Measurements from ENCODE around the gene DEFB114.

Gene DEFB114

DNA sequence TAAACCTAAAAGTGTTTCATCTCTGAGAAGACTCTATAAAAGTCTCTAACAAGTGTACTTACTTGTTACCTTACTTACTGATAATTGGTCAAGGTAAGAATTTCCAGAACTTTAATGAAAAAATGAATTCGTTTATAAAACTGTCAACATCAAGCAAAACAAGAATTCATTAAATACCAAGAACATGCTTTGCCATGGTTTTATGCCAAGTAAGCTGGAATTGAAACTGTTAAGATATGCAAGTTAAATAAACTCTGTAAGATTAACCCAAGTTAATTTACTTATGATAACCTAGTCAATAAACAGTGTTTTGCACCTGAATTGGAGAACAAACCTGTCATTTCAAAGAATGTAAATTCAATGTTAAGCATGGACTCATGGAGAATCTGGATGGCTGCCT is 22.6 kb upstream of the DEFB114 start:
- in situ Hi-C loops (cut with HindIII; ENCODE audit: low sequenced_read_pairs): no loop called here
- TF ChIP-seq, protein P1, sequence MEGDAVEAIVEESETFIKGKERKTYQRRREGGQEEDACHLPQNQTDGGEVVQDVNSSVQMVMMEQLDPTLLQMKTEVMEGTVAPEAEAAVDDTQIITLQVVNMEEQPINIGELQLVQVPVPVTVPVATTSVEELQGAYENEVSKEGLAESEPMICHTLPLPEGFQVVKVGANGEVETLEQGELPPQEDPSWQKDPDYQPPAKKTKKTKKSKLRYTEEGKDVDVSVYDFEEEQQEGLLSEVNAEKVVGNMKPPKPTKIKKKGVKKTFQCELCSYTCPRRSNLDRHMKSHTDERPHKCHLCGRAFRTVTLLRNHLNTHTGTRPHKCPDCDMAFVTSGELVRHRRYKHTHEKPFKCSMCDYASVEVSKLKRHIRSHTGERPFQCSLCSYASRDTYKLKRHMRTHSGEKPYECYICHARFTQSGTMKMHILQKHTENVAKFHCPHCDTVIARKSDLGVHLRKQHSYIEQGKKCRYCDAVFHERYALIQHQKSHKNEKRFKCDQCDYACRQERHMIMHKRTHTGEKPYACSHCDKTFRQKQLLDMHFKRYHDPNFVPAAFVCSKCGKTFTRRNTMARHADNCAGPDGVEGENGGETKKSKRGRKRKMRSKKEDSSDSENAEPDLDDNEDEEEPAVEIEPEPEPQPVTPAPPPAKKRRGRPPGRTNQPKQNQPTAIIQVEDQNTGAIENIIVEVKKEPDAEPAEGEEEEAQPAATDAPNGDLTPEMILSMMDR (IDR thresholded peaks at IDR 0.05; ENCODE audit: low read depth, low read length, missing control alignments): no peak

DNA sequence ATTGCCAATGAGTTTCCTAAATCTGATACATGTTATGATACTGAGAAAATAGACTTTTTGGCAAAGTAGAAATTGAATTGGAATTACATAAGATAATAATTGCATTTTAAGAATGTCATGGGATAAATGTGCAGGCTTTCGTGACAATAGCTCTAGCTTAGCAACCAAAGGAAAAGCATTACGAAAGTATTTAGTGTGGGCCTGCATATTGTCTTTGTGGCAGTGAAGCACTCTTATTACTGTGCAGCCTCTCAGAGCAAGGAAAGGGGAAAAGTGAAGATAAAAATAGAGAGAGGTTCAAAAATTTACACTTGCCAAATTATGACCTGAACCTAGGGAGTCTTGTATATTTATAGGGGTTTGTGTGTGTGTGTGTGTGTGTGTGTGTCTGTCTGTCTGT is 18.1 kb upstream of the DEFB114 start:
- TF ChIP-seq, protein P1 (IDR thresholded peaks at IDR 0.05; ENCODE audit: low read depth, low read length, missing control alignments): no peak
- in situ Hi-C loops (cut with HindIII; ENCODE audit: low sequenced_read_pairs): no loop called here

More for the DNA sequence above, 22.6 kb upstream of the DEFB114 start:
- DNase-seq (ENCODE audit: low read depth): no peak
- no peak overlapping the region for H3K4me3 ChIP-seq (ENCODE audit: low read depth, low read length)

DNA sequence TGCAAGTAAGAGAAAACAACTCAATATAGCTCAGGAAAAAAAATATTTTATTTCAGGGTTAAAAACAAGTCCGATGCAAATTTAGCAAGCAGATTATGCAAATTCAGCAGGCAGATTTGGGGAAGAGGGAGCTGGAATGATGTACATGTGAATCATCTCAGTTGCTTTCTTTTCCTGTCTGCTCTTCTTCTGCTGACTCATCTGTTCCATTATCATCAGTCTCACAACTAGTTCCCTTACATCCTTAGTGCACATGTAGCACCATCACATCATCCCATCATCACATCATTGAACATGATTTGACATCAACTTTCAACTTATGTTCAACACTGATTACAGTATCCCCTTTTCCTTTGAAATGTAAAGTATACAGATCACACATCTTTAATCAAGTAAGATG is 16.9 kb upstream of the DEFB114 start:
- H3K4me3 ChIP-seq (ENCODE audit: low read depth, low read length): no peak overlapping the region
- TF ChIP-seq, protein P1 (IDR thresholded peaks at IDR 0.05; ENCODE audit: low read depth, low read length, missing control alignments): no peak
- DNase-seq (ENCODE audit: low read depth): no peak
- in situ Hi-C loops (cut with HindIII; ENCODE audit: low sequenced_read_pairs): no loop called here

More for the DNA sequence above, 18.1 kb upstream of the DEFB114 start:
- DNase-seq (ENCODE audit: low read depth): no peak
- H3K4me3 ChIP-seq (ENCODE audit: low read depth, low read length): no peak overlapping the region

DNA sequence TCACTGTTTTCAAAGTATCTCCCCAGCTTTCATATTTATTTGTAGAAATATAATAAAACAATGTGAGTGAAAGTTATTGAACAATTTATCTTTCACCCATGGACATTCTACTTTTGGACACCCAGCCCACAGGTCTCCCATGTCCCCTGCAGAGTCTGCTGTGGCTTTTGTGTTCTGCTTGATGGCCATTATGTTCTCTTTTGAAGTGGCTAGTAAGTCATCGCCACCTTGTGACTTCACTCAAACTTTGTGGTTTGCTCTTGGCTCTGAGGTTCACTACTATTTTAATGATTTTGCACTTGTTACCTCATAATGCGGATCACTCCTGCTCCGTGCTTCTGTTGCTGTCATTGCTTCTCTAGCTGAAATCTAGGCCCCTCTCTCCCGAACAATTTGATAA is 15.6 kb upstream of the DEFB114 start:
- H3K4me3 ChIP-seq (ENCODE audit: low read depth, low read length): no peak overlapping the region
- no peak for DNase-seq (ENCODE audit: low read depth)
- in situ Hi-C loops (cut with HindIII; ENCODE audit: low sequenced_read_pairs): no loop called here
- TF ChIP-seq, protein P1 (IDR thresholded peaks at IDR 0.05; ENCODE audit: low read depth, low read length, missing control alignments): no peak

DNA sequence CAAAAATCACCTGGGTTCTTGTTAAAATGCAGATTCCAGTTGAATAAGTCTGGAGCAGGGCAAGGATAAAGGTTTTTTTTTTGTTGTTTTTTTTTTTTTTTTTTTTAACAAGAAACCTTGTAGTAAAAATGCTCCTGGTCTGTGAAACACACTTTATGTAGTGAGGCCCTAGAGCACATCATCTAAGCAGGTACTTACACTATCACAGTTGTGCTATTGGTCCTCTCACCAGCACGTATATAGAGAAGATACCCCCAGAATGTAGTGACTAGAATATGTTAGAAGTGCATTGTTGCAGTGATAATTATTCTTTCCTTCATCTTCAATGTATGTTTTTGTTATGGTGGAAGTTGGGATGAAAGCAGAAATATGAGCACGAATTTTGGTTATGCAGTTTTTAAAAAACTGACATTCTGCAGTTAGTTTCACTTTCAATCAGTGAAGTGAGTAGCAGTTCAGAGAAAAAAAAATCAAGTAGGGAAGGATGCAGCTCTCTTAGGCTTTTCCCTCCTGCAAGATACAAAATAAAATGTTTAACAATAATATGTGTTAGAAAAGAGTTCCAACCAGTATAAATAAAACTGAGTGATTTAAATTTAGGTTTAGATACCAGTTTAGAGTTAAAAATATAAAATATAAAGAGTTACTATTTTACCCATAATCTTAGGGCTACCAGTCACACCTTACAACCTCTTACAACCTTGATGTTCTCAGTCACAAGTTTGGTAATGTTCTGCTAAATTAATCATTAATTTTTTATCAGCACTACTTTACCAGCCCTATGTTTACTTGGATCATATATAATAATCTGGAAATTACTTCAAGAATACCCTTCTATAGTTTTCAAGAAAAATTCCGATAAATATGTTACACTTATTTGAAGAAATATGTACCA is 14.6 kb upstream of the DEFB114 start:
- in situ Hi-C loops (cut with HindIII; ENCODE audit: low sequenced_read_pairs): no loop called here
- H3K4me3 ChIP-seq (ENCODE audit: low read depth, low read length): no peak overlapping the region
- TF ChIP-seq, protein P1 (IDR thresholded peaks at IDR 0.05; ENCODE audit: low read depth, low read length, missing control alignments): no peak
- no peak for DNase-seq (ENCODE audit: low read depth)

DNA sequence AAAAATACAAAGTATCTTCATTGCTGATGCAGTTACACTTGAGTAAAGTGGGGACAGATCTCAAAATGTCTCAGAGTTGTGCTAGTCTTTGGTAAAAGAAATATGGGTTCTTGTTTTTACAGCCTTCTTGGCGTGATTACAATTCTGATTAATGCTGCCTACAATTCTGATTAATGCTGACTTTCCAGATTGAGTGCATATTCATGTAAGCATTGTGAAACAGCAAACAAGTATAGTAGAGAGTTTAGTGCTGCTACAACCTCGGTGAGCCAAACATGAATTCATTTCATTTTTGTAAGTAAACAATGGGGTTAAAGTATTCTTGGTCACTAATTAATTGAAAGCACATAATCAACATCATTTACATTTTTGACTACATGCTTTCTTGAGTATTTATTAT is 5.6 kb upstream of the DEFB114 start, which contains the start of gene DEFB113:
Gene DEFB113 (minus strand): TSS at position 21 of the 400 bp plus-strand sequence. CDS start 0 bp downstream, at position 21.
- in situ Hi-C loops (cut with HindIII; ENCODE audit: low sequenced_read_pairs): no loop called here
- H3K4me3 ChIP-seq (ENCODE audit: low read depth, low read length): no peak within 1 kb of the TSS
- TF ChIP-seq, protein P1 (IDR thresholded peaks at IDR 0.05; ENCODE audit: low read depth, low read length, missing control alignments): no peak
- no peak for DNase-seq (ENCODE audit: low read depth)
